NAMALWA (cell line): ENCODE data around the gene SFXN3.

ENCODE experiments used
- DNase-seq: peaks from one replicate; pipeline ENCODE4 v3.0.0-alpha.2; 2015; ENCODE audit warnings: low spot score

SFXN3 gene

DNA sequence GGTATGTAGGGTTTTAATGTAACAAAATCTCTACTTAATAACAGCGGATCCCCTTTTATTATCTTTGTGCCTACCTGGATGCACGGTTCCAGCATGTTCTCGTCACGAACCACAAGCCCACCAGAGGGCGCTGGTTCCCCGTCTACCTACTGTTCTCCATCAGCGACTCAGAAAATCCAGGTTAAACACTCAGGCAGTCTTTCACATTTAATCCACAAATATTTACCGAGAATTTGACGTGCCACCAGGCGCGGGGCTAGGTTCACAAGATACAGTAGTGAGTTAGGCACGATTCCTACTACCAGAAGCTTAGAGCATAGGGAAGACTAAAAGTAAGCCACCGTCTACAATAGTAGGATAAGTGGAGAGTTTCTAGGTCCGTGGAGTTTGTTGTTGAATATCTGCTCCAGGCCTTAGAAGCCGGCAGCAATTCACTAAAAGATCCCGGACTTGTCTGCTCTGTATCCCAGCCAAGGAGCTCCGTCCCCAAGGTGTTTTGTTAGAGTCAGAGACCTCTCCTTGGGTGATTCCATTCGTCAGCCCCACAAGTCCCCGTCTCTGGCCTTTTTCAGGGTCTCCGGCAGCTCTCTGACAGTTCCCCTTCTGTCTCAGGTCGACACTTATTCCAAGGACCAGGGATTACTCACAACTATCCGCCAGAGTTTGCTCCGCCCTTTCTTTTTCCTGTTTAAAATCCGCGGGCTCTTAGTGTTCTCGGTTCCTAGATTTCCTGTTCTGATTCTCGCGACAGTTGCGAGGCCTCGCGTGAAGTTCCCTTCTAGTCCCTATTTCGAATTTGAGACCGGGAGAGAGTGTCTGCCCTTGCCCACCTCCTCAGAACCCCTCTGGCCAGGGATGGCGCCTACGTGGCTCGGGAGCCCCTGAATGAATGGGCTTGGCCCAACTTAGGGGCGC, 29.3 kb downstream of the SFXN3 start:
- DNase-seq, result peak; percentile 95

DNA sequence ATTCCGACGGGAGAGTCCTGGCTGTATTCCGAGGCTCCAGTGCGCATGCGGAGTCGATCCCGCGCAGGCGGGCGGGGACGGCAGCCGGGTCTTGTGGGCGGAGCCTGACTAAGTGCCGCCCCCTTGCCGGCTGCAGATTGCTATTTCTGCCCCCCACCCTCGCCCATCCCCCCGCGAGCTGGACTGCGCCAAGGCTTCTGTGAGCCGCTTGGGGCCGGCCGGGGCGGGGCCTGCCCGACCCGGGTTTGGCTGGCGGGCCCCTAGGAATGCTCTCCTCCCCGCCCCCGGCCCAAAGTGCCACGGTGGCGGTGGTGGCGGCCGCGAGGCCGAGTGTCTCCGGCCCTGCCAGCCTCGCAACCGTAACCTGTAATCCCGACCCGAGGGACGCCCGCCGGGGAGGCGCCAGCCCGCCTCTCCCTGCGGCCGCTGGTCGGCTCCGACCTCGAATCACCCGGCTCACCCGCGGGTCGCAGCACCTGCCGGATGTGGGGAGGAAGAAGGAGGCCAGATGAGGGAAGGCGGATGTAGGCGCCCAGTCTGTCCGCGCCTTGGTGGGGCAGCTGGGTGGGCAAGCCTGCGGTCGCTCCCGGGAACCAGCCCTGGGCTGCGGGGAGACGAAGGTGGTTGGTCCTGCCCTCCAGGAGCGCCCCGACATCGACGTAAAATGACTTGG, 30.1 kb downstream of the SFXN3 start:
- DNase-seq, result peak; percentile 93

DNA sequence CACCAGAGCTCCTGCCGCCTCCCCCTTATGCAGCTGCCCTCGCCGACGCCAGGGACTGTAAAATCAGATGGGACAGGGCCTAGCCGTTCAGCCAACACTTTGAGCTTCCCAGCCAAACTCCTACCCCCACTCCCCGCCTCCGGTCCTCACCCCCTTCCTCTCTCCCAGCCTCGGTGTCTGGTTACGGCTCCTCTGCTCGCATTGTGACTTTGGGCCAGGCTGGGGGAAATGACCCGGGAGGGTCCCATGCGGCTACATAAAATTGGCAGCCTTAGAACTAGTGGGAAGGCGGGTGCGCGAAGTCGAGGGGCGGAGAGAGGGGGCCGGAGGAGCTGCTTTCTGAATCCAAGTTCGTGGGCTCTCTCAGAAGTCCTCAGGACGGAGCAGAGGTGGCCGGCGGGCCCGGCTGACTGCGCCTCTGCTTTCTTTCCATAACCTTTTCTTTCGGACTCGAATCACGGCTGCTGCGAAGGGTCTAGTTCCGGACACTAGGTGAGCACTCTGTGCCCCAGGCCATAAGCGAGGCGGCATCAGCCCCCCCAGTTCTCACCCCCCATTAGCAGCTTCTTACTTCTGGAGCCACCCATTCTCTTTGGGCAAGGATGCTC, 30.7 kb downstream of the SFXN3 start, which contains the start of gene KAZALD1:
KAZALD1 (plus strand) TSS at position 366 of the 608 bp plus-strand sequence. CDS start 604 bp downstream, outside the sequence.
- DNase-seq, result no peak

DNA sequence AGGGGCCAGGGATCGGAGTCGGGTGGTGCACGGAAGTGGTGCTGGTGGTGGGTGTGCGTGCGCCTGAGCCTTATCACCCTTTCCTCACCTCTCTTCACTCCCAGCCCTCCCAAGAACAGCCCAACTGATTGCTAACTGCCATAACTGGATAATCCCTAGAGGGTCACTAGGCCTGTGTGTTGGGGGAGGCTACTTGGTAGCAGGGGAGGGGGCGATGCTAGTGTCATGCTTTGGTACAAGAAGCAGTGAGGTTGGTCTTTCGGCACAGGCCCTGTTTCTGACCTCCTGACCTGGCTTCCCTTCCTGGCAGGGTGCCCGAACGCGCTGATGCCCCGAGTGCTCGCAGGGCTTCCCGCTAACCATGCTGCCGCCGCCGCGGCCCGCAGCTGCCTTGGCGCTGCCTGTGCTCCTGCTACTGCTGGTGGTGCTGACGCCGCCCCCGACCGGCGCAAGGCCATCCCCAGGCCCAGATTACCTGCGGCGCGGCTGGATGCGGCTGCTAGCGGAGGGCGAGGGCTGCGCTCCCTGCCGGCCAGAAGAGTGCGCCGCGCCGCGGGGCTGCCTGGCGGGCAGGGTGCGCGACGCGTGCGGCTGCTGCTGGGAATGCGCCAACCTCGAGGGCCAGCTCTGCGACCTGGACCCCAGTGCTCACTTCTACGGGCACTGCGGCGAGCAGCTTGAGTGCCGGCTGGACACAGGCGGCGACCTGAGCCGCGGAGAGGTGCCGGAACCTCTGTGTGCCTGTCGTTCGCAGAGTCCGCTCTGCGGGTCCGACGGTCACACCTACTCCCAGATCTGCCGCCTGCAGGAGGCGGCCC, 31.4 kb downstream of the SFXN3 start:
- no peak for DNase-seq

DNA sequence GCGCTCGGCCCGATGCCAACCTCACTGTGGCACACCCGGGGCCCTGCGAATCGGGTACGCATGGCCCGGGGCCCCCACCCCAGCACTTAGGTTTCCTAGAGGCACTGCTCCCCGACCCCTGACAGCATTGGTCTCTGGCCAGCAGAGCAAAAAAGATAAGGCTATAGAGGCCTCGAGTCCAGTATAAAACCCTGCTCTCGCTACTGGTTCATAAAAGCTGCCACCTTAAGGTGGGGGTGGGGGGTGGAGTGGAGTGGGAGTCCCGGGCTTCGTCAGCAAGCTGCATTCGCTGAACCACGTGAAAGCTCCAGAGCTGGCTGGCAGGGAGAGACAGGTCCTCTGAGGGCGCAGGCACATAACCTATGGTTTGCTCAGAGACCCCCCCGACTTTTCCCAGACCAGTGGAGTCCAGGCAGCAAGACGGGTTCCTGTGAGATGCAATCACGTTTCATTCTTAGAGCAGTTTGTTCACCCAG, 32.1 kb downstream of the SFXN3 start:
- DNase-seq, result no peak

DNA sequence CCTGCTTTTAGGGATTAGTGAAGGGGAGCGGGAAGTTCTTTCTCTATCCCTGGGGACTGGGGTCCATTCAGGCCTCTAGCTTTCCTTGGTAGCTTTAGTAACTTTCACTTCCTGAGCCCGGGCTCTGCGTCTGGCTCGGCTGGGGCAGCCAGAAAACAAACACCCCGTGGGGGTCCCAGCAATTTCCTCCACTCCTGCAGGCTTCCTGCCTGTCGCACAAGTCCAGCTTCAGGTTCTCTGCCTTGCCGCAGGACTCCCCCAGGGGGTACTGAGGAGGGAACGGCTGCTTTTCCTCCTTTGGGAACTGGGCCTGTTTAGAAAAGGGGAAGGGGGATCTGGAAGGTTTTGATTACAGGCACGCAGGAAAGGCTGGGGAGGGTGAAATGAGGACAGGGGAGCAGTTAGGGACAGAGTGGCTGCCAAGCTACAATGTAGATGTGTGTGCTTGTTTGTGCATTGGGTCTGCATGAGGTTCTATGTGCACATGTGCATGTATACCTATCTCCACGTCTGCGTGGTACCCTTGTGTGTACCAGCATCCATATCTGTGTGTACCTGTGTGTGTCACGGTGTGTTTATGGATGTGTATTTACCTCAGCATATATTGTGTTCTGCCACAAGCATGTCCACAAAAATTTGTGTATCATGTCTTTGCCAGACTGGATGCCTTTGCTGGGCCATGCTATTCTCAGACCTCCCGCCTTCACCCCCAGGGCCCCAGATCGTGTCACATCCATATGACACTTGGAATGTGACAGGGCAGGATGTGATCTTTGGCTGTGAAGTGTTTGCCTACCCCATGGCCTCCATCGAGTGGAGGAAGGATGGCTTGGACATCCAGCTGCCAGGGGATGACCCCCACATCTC, 32.7 kb downstream of the SFXN3 start:
- no peak for DNase-seq

DNA sequence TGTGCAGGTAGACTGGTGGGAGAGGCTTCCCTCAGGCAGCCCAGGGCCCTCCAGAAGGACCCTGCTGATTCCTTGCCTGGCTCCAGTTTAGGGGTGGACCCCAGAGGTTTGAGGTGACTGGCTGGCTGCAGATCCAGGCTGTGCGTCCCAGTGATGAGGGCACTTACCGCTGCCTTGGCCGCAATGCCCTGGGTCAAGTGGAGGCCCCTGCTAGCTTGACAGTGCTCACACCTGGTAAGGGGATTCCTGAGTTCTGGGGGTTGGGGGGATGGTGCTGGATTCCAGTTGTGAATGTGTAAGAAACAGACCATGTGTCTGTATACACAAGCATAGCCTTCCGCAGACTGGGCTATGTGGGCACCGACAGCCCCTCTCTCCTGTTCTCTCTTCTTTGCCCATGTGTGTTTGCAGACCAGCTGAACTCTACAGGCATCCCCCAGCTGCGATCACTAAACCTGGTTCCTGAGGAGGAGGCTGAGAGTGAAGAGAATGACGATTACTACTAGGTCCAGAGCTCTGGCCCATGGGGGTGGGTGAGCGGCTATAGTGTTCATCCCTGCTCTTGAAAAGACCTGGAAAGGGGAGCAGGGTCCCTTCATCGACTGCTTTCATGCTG, 33.5 kb downstream of the SFXN3 start:
- no peak for DNase-seq

DNA sequence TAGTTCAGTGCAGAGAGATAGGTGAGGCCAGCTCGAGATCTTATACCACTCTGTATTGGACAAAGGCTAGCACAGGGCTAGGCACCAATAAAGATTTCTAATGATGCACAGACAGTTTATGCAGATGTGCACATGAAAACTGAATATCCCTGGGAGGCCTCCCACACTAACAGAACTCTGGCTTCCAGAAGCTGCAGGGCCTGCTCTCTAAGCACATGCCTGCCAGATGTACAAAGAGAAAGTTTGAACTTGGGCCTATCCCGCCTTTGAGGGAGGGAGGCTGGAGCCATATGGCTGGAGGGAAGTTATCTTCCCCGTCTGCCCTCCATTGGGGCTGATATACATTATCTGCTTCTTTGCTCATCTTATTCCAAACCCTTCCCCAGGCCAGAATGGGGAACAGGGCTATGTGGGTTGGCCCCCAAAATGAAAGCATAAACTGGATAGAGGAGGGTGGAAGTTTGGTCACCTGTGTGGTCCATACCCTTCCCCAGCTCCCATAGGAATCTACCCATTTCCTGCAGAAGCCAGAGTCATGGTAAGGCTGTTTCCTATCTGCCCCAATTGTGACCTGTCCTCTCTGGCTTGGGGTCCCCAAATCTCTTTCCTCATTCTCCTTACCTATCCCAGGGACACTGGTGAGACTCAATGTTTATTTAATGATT, 34.6 kb downstream of the SFXN3 start:
- no peak for DNase-seq

DNA sequence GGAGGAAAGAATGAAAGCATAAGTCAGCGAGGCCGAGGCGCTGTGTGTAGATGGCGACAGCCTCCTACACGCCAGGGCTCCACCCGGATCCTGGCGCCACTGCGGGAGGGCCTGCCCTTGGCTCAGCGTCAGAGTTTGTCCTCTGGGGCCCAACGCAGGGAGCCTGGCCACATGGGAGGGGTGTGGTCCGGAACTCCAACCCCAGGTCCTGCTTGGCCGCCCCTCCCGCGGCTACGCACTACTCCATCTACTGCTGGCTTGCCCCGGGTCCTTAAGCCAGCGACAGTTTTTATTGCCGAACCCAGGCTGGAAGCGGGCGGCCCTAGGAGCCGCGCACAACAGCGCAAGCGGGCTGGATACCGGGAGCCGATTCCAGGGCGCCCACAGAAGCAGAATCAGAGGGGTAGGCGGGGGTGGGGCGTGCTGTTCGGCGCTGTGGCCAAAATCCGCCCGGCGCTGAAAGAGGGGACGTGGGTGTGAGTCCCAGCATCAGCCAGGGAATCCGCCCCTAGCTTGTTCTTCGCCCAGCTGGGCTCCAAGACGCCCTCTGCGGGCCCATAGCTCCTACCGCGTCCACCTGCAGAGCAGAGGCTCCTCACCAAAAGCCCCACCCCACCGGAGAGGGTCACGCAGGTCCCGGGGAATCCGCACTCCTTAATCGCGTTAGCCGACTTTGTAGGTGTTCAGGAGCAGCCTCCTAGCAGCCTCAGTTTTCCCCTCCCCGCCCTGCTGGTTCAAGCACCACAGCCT, 35.3 kb downstream of the SFXN3 start:
- DNase-seq, result no peak

DNA sequence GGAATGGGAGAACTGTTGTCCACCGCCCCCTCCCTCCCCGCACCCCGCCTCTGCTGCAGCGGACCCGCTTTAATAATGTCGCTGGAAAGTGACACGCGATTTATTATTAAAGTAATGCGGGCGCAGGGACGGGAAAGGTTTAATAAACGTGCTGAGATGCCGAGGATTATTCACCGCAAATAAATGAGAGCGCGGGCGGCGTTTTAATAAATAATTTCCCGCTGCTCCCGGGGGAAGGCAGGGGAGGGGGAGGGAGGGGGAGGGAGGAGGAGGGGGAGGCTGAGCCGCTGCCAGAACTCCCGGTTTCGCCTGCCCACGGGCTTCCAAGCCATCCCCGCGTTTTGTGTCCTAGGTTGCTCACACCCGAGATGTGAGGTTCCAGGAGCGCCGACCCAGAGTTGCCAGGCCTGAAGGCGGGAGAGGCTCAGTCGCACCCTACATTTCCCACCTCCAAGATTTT, 35.9 kb downstream of the SFXN3 start:
- DNase-seq, result no peak

DNA sequence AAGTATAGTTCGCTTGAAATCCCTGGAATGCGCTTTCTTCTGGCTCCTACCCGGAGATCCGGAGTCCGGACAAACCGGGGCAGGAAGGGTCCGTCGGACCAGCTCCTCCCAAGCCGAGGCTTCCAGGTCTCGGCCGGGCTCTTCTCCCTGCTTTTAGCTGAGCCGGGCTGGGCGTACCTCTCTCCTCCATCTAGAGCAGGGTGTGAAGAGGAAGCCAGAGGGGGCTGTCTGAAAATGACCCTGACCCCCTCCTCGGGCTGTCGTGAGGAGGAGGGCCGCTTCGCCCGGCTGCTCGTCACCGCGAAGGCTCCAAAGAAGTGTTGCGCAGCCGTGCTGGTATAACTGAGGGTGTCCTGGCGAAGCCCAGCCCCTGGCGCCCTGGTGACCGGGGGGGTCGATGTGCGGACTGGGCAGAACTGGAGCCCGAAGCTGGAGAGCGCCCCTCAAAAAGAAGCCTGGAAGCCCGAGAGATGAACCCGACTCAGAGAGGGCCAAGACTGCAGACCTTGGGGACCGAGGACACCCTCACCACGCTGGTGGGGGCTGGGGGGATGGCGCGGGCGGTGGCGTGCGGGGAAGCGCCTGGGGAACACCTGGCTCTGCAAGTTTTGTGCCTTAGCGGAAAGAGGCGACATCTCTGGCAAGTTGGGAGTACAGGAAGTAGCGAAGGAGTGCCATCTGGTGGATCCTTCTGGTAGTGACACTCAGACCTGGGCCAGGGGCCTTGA, 36.5 kb downstream of the SFXN3 start:
- DNase-seq, result peak; percentile 93

DNA sequence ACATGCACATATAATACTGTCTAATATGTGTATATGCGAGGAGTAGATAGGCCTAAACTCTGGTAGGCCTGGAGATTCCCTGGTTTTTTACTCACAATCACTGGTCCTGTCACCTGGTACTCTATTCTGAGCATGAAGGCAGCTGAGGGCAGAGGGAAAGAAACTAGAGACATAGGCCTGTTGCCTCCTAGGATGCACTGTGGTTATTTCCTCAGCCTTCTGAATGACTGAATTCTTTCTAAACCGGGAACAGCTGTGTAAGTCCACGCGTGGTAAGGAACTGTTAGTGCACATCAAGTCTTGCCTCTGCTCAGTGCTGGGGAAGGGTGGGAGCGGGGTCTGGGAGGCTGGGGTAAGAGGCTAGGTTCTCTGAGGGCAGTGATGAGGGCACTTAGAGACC, 38.4 kb downstream of the SFXN3 start:
- no peak for DNase-seq

DNA sequence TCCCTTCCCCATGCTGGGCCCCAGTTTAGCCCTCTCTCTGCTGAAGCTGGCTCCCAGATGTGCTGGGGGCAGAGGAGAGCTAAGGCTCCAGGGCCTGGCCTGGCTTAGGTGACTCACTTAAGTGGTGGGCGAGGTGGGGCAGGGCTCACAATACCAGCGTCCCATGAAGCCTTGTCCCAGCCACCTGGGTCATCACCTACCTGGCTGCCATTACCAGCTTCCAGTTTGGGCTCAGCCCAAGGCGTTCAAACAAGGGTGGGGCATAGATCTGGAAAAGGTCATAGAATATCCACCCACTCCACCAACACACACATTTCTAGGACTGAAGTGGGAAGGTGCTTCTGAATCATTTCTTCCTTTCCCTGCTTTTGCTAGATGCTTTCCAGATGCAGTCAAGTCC, 39.1 kb downstream of the SFXN3 start:
- DNase-seq, result no peak

DNA sequence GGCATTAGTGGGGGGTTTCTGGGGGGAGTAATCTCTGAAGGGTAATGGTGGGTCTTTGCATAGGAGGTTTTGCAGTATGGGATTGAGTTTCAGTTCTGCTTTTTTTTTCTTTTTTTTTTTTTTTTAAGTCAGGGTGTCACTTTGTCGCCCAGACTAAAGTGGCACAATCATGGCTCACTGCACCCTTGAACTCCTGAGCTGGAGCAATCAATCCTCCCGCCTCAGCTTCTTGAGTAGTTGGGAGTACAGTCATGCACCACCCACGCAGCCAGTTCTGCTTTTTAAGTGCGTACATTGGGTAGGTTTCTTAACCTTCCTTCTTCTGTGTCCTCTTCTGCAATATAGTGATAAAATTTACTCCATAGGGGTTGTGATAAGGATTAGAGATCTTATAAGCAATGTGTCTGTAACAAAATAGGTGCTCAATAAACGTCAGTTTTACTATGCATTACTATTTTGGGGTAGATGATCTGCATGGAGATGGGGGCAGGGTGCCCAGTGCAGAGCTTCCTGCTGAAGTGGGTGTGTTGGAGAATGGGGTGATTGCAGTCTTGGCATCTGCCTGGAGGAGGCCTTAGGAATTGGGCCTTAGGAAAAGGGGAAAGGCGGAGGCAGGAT, 40.3 kb downstream of the SFXN3 start:
- DNase-seq, result peak; percentile 69

DNA sequence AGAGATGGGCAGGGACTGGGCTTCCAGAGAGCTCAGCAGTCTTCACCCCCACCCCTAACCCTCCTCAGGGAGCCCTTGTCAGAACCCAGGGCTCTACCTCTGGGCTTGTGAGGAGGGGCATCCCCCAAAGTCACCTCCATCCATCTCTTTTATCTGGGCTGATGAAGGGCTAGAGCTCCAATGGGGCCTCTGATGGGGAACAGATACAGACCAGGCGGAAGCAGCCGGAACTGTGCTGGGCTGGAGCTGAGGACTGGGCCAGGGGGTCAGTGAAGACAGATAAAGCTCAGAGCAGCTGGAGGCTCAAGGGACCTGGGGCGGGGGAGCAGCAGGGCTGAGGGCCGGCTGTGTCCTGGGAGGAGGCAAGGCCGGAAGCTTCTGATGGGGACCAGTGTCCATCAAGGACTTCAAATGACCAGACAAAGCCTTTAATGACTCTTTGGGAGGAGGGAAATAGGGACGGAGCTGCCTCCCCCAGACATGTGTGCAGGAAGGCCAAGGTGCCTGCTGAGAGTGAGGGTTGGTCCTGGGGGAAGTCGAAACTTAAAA, 40.9 kb downstream of the SFXN3 start:
- no peak for DNase-seq

DNA sequence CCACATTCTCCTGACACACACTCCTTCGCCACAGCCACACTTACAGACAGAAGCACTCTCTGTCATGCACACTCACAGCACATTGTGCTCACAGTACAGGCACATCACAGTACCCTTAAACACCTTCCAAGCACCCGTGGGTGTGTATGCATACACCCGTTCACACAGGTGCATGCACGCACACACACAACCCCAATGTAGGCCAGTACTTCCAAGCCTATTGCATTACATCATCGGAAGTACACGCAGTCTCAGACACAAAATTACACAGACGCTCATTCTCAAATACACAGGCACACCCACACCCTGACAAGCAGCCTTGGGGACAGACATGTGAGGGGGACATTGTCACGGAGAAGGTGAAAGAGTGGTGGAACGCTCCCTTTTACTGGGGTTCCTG, 41.9 kb downstream of the SFXN3 start:
- DNase-seq, result no peak

DNA sequence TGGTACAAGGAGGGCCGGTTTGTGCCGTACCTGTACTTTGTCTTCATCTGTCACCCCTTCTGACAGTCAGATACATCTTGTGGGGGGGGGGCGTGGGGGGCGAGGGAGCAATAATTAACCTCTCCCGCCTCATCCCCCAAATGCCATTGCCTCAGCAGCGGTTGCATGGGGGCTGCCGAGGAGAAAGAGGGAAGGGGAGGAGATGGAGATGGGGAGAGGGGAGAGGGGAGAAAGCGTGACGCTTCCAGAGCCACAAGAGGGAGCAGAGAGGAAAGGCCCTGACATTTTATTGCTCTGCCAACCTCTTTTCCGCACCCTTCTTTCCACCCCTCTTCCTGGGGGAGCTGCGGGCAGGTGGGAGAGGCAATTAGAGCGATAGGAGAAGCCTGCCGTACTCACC, 42.6 kb downstream of the SFXN3 start:
- DNase-seq, result no peak

DNA sequence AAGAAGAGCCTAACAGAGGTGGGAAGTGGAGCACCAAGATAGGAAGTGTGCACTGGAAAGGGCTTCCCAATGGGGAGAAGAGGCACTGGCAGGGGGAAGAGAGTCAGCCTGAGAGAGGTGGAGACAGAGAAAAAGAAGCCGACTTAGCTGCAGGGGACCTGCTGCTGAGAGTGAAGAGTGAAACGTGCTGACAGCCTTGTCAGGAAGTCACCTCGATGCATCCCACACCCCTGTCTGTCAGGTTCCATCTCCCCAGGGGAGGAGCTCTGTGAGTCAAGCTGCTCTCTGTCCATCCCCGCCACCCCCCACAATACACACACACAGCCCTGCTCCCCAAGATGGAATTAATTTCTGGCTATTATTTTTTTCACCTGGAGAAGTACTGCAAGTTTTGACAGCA, 44.7 kb downstream of the SFXN3 start:
- no peak for DNase-seq
